ENCODE measurements around the gene ATP13A1.

DNA sequence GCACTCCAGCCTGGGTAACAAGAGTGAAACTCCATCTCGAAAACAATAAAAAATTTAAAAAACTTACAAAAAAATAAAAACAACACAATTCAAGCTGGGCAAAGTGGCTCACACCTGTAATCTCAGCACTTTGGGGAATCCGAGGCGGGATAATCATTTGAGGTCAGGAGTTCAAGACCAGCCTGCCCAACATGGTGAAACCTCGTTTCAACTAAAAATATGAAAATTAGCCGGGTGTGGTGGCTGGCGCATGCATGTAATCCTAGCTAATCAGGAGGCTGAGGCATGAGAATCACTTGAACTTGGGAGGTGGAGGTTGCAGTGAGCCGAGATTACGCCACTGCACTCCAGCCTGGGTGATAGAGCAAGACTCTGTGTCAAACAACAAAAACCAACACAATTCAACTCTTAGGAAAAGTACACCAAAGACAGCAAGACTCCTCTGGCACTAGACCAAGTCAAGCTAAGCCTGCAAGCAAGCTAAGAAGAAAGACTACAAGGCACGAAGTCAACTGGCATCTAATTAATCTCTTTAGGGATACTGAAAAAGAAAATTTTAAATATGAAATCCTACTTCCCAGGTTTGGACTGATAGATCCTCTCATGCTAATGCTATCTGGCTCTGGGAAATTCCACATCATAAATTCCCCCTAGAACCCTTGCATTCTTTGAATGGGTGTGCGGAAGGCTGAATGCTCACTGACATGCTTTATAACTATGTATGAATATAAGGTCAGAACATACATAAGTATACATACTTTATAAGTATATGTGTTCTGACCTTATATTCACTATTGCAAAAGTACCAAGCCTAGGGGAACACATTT, 52.9 kb downstream of the ATP13A1 start:
- TF ChIP-seq, protein P1, sequence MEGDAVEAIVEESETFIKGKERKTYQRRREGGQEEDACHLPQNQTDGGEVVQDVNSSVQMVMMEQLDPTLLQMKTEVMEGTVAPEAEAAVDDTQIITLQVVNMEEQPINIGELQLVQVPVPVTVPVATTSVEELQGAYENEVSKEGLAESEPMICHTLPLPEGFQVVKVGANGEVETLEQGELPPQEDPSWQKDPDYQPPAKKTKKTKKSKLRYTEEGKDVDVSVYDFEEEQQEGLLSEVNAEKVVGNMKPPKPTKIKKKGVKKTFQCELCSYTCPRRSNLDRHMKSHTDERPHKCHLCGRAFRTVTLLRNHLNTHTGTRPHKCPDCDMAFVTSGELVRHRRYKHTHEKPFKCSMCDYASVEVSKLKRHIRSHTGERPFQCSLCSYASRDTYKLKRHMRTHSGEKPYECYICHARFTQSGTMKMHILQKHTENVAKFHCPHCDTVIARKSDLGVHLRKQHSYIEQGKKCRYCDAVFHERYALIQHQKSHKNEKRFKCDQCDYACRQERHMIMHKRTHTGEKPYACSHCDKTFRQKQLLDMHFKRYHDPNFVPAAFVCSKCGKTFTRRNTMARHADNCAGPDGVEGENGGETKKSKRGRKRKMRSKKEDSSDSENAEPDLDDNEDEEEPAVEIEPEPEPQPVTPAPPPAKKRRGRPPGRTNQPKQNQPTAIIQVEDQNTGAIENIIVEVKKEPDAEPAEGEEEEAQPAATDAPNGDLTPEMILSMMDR (IDR thresholded peaks at IDR 0.05; ENCODE audit: low read length), result no peak
- TF ChIP-seq EZH2 (IDR thresholded peaks at IDR 0.05; ENCODE audit: borderline replicate concordance, low read length), result no peak

All from OCI-LY1 (cell line).